Measurements from ENCODE around the gene PLA2G10.

PLA2G10 gene

DNA sequence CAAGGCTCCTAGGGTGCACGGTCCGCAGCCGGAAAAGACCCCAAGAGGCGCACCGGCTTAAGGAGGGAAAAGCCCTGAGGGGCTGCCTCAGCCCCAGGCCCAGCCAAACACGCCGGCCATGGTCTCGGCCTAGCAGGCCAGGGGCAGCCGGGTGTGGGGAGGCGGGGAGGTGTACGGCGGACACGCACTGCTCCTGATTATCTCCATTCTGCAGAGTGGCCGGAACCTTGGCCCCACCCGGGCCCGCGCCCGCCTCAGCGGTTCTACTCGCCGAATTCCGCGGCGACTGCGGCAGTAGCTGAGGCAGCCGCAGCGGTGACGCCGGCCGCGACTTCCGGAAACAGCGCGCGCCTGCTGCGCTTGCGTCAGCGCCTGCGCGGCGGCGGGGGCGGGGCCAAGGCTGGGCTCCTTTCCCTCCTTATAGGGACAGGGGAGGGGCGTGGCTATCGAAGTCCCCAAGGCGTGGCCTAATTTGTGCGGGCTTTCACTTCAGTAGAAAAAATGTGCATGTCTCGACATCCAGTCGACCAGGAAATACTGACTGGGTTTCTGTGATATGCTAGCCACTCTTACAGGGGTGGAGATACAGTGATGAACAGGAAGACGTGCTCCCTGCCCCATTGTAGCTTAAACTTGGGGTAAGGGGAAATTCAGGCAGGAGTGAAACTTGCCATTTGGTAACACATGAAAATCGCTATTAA is 64.0 kb downstream of the PLA2G10 start, which contains the start of gene PARN:
Gene PARN (minus strand): TSS at position 342 of the 701 bp plus-strand sequence. CDS start 135 bp downstream, at position 207.
- H3K4me3 ChIP-seq (replicated peaks; ENCODE audit: low read depth, low read length): peak within 1 kb of the TSS; percentile 68
- TF ChIP-seq, protein P1, sequence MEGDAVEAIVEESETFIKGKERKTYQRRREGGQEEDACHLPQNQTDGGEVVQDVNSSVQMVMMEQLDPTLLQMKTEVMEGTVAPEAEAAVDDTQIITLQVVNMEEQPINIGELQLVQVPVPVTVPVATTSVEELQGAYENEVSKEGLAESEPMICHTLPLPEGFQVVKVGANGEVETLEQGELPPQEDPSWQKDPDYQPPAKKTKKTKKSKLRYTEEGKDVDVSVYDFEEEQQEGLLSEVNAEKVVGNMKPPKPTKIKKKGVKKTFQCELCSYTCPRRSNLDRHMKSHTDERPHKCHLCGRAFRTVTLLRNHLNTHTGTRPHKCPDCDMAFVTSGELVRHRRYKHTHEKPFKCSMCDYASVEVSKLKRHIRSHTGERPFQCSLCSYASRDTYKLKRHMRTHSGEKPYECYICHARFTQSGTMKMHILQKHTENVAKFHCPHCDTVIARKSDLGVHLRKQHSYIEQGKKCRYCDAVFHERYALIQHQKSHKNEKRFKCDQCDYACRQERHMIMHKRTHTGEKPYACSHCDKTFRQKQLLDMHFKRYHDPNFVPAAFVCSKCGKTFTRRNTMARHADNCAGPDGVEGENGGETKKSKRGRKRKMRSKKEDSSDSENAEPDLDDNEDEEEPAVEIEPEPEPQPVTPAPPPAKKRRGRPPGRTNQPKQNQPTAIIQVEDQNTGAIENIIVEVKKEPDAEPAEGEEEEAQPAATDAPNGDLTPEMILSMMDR (IDR thresholded peaks at IDR 0.05; ENCODE audit: low read depth, low read length, missing control alignments): no peak
- DNase-seq (ENCODE audit: extremely low read depth, low read depth): peak; percentile 90

DNA sequence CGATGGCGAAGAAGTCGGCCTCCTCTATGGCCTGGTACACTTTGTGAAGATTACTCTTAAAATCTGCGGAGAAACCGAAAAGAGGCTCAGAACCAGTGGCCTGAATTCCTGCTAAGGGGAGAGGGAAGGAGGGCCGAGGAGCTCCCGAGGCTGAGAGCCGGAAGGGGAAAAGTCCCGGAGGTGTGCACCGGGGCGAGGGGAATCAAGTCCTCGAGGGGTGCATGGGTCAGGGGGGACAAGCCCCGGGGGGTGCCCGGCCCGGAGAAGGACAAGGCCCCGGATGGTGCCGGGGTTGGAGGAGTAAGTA is 64.5 kb downstream of the PLA2G10 start:
- peak overlapping the region; percentile 68 for H3K4me3 ChIP-seq (replicated peaks; ENCODE audit: low read depth, low read length)
- no peak for DNase-seq (ENCODE audit: extremely low read depth, low read depth)
- TF ChIP-seq, protein P1 (IDR thresholded peaks at IDR 0.05; ENCODE audit: low read depth, low read length, missing control alignments): no peak

DNA sequence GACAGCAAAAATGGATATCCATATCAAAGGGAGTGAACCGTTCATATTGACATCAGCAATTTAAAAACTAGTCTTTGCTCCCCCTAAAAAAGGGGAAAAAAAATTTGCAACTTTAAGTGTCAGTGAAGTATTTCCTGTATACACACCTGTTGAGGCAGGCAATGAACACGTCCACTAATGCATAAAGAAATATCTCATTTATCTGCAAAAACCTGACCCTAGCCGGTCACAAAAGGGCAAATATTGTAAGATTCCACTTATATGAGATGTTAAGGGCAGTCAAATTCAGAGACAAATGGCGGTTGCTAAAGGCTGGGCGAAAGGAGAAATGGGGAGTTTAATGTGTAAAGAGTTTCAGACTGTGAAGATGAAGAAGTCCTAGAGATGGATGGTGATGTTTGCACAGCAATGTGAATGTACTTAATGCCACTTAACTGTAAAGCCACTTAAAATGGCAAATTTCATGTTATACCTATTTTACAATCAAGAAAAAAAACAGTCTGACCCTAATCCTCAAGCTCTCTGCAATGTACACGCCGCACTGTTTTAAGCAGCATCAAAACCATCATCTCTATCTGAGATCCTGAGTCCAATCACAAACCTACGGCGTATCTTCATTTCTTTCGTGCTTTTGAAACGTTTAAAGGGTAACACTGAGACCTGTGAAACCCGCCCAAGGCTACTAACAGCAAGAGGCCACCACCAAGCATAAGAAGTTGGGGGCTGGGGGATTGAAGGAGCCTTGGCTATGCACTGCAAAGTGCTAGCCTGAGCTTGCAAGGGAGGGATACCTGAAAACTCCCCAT is 65.1 kb downstream of the PLA2G10 start:
- TF ChIP-seq, protein P1 (IDR thresholded peaks at IDR 0.05; ENCODE audit: low read depth, low read length, missing control alignments): no peak
- DNase-seq (ENCODE audit: extremely low read depth, low read depth): no peak

DNA sequence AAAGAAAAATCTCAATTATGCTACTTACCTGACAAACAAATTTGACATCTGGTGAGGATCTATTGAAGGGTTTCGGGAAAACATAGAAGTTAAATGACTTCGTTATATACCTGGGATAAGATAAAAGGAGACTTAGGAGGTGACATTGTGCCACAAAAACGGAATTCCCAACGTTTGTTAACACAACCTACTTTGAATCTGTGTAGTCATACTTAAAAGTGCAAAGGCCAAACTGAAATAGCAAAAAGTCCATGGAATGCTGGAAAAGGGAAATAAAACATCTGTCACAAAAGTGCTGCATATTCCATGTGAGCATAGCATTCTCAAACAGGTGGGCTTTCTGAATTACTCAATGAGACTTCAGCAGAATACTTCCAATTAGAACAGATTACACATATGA is 67.0 kb downstream of the PLA2G10 start:
- TF ChIP-seq, protein P1 (IDR thresholded peaks at IDR 0.05; ENCODE audit: low read depth, low read length, missing control alignments): no peak
- no peak for DNase-seq (ENCODE audit: extremely low read depth, low read depth)
- H3K4me3 ChIP-seq (replicated peaks; ENCODE audit: low read depth, low read length): no peak overlapping the region

More for the DNA sequence above, 65.1 kb downstream of the PLA2G10 start:
- peak overlapping the region; percentile 68 for H3K4me3 ChIP-seq (replicated peaks; ENCODE audit: low read depth, low read length)

Measured in HFF-Myc (cell line).